ENCODE data around the gene SPG11. TPM values are rescaled to one million over a fixed set of nuclear protein-coding genes. Genes with fewer than 3 reads are reported as not detected.

SPG11 gene
- total RNA-seq, 1 experiment from 2014 or later, result 38.3 TPM

- H2BK120ac ChIP-seq (ENCODE audit: low read depth, low read length, poor library complexity, severe bottlenecking), result no peak overlapping the region
- H4K5ac ChIP-seq (ENCODE audit: insufficient read length, low read depth, low read length), result no peak overlapping the region
- Mint-ChIP-seq H3K4me3 (no peak overlapping the region), H3K27ac (no peak overlapping the region; a peak in 1 of 7 replicates), H3K36me3 (ENCODE audit: insufficient read depth in 1 of 3, low read depth in 3 of 3) (peaks cover 18 to 69% (median 58%) of the 10 kb centered on the region in 3 experiments; a peak in 6 of 7 replicates), H3K4me1 (no peaks in the 10 kb centered on the region), H3K9me3 (no peaks in the 10 kb centered on the region), H3K27me3 (ENCODE audit: low read depth) (no peaks in the 10 kb centered on the region)
- no peak overlapping the region for H4K91ac ChIP-seq (ENCODE audit: insufficient read length, low read depth, low read length)
- H2BK12ac ChIP-seq (ENCODE audit: insufficient read length, low read depth, low read length), result no peak overlapping the region
- no peak overlapping the region for H3K4ac ChIP-seq (ENCODE audit: low read depth, low read length)
- H3K14ac ChIP-seq (ENCODE audit: insufficient read depth, low read length), result no peak overlapping the region
- no peak overlapping the region for H3T11ph ChIP-seq (ENCODE audit: low read length)
- H3K18ac ChIP-seq (ENCODE audit: insufficient read length, low read depth, low read length), result no peak overlapping the region
- TF ChIP-seq CTCF (conservative IDR thresholded peaks at IDR 0.05), result no peak
- no peaks in the 10 kb centered on the region for H3K23me2 ChIP-seq (ENCODE audit: insufficient read length, low read depth, low read length, poor library complexity, severe bottlenecking)
- no peak overlapping the region for H3K23ac ChIP-seq (ENCODE audit: insufficient read length, low read depth, low read length)
- no CpG with 5 or more reads among the region's 6 CpGs for WGBS (ENCODE audit: extremely low coverage, insufficient read length, low lambda C conversion rate)
- H3K4me1 ChIP-seq (ENCODE audit: insufficient read depth, low read length), result no peaks in the 10 kb centered on the region
- no peak overlapping the region for H3K56ac ChIP-seq (ENCODE audit: insufficient read length, low read depth, low read length)
- no peak overlapping the region for H4K8ac ChIP-seq (replicated peaks; ENCODE audit: insufficient read length, low read depth, low read length)
- H4K20me1 ChIP-seq (ENCODE audit: control insufficient read depth, insufficient read depth, insufficient read length), result no peaks in the 10 kb centered on the region
- no peak overlapping the region for H3K4me2 ChIP-seq (ENCODE audit: insufficient read depth, insufficient read length, low read length)
- H3K9me3 ChIP-seq (ENCODE audit: control insufficient read depth, low read depth, low read length), result no peaks in the 10 kb centered on the region
- H2BK20ac ChIP-seq (ENCODE audit: low read depth, low read length, poor library complexity, severe bottlenecking), result no peak overlapping the region
- H2BK15ac ChIP-seq (ENCODE audit: low read depth, low read length), result no peak overlapping the region
- H2BK5ac ChIP-seq (ENCODE audit: insufficient read length, low read length), result no peak overlapping the region
- H3K79me1 ChIP-seq (ENCODE audit: insufficient read depth, low read depth, low read length, poor library complexity, severe bottlenecking), result no peaks in the 10 kb centered on the region
- no peaks in the 10 kb centered on the region for H3K27me3 ChIP-seq (ENCODE audit: insufficient read depth, low read length)
- DNase-seq, result no peak
- H3K9ac ChIP-seq (ENCODE audit: extremely low read depth, insufficient read length, low read length), result no peak overlapping the region
- H3K27ac ChIP-seq (ENCODE audit: insufficient read length, low read depth, low read length), result no peak overlapping the region
- no peak overlapping the region for H2AFZ ChIP-seq (ENCODE audit: low read length)
- no peaks in the 10 kb centered on the region for H3K79me2 ChIP-seq (ENCODE audit: insufficient read depth, low read length)
- H2AK5ac ChIP-seq (ENCODE audit: insufficient read length, low read length), result no peak overlapping the region
Observed at GRCh38 chr15:44654858-44655257, 8.6 kb downstream of the SPG11 start.
